Measurements from ENCODE around the gene CSK. TPM values are rescaled to one million over a fixed set of nuclear protein-coding genes. Genes with fewer than 3 reads are reported as not detected.
A peak's percentile ranks its signal among the peaks of the same experiment; 100 is the strongest.
"Not testable (repeated sequence)": the region's sequence is repeated elsewhere in the genome, so short reads cannot be mapped to it uniquely, and the experiment has no call there.

CSK gene
- total RNA-seq (2014; rRNA removed; shearing (Covaris generic)) = 21.4 and 24.6 TPM in 2 replicates

GRCh38 chr15:74781431-74782258, at the start of gene CSK:
Gene CSK (plus strand): TSS chr15:74782080. CDS start chr15:74798298, 16,218 bp downstream.
- peak; percentile 73 for DNase-seq (ENCODE audit: low read depth)

- DNase-seq (ENCODE audit: low read depth) = no peak
Observed at GRCh38 chr15:74732846-74733245, 49.0 kb upstream of the CSK start.

GRCh38 chr15:74733269-74733668, 48.6 kb upstream of the CSK start:
- DNase-seq (ENCODE audit: low read depth) = no peak

- DNase-seq (ENCODE audit: low read depth) = no peak
Observed at GRCh38 chr15:74735305-74735704, 46.6 kb upstream of the CSK start.

GRCh38 chr15:74738239-74738638, 43.6 kb upstream of the CSK start:
- not testable (repeated sequence) for DNase-seq (ENCODE audit: low read depth)

- no peak for DNase-seq (ENCODE audit: low read depth)
Observed at GRCh38 chr15:74742422-74742821, 39.5 kb upstream of the CSK start.

- no peak for DNase-seq (ENCODE audit: low read depth)
Observed at GRCh38 chr15:74746389-74746788, 35.5 kb upstream of the CSK start.

- DNase-seq (ENCODE audit: low read depth) = no peak
Observed at GRCh38 chr15:74748322-74748946, 33.4 kb upstream of the CSK start, which contains the start of gene CYP1A2. Gene CYP1A2 (plus strand): TSS chr15:74748845. CDS start chr15:74749739, 894 bp downstream.

GRCh38 chr15:74749832-74750231, 32.0 kb upstream of the CSK start:
- no peak for DNase-seq (ENCODE audit: low read depth)

GRCh38 chr15:74750751-74751150, 31.1 kb upstream of the CSK start:
- DNase-seq (ENCODE audit: low read depth) = no peak

GRCh38 chr15:74752011-74752410, 29.9 kb upstream of the CSK start:
- no peak for DNase-seq (ENCODE audit: low read depth)

GRCh38 chr15:74752531-74752930, 29.3 kb upstream of the CSK start:
- peak; percentile 62 for DNase-seq (ENCODE audit: low read depth)

GRCh38 chr15:74754593-74755215, 27.2 kb upstream of the CSK start:
- no peak for DNase-seq (ENCODE audit: low read depth)

- DNase-seq (ENCODE audit: low read depth) = no peak
Observed at GRCh38 chr15:74758736-74759135, 23.1 kb upstream of the CSK start.

GRCh38 chr15:74762791-74763150, 19.1 kb upstream of the CSK start:
- no peak for DNase-seq (ENCODE audit: low read depth)

- DNase-seq (ENCODE audit: low read depth) = no peak
Observed at GRCh38 chr15:74763416-74763815, 18.5 kb upstream of the CSK start.

- DNase-seq (ENCODE audit: low read depth) = no peak
Observed at GRCh38 chr15:74767167-74768098, 14.4 kb upstream of the CSK start.

- DNase-seq (ENCODE audit: low read depth) = no peak
Observed at GRCh38 chr15:74768099-74768770, 13.6 kb upstream of the CSK start.

- DNase-seq (ENCODE audit: low read depth) = peak; percentile 54
Observed at GRCh38 chr15:74768771-74769342, 13.0 kb upstream of the CSK start.

GRCh38 chr15:74769463-74770025, 12.3 kb upstream of the CSK start:
- no peak for DNase-seq (ENCODE audit: low read depth)
